Stimulated activated CD4-positive, alpha-beta T cell treated with anti-CD3 and anti-CD28 coated beads, Interleukin-2, amount 100 ng/mL, for 48 hours (primary cell): ENCODE data around the gene UGT8.

Experiments
- DNase-seq, 2 donors: peaks; one replicate each; pipeline ENCODE4 v3.0.0-alpha.2; 2020

The UGT8 gene

GRCh38 chr4:114694770-114695169, 96.2 kb downstream of the UGT8 start:
- no peak for DNase-seq

DNA sequence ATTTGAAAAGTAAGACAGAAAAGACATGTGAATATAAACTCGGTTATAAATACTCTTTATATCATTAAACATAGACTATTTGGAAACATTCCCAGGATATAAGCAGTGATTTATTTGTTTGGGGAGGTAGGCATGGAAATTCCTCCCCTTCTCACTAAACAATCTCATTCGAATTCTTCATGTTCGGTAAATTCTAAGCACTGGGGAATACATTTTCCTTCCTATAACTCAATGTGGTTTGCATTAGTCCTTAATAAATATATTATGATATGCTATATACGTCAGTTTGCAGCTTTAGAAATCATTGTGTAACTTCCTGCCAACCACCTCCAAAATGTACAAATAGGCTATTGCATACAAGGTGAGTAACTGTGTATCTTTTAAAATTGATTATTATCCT, 99.6 kb downstream of the UGT8 start:
- DNase-seq, result no peak

DNA sequence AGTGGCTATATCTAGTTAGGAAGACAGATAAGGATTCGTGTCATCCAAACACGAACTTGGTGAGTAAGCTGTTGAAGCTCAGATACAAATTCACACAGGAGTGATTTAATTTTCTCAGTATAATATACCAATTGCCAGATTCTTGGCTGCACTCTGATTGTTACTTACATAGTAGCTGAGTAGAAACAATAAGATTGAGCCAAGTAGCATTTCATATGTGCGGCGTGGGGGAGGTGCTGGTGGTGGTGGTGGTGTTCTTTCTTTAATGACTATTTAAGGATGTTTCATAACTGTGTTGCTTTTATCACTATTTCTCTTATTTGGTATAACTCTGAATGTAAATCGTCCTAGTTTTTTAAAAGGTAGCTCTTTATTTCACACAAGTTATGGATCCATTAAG, 102.9 kb downstream of the UGT8 start:
- DNase-seq, result no peak

GRCh38 chr4:114717432-114717831, 118.8 kb downstream of the UGT8 start:
- no peak for DNase-seq

DNA sequence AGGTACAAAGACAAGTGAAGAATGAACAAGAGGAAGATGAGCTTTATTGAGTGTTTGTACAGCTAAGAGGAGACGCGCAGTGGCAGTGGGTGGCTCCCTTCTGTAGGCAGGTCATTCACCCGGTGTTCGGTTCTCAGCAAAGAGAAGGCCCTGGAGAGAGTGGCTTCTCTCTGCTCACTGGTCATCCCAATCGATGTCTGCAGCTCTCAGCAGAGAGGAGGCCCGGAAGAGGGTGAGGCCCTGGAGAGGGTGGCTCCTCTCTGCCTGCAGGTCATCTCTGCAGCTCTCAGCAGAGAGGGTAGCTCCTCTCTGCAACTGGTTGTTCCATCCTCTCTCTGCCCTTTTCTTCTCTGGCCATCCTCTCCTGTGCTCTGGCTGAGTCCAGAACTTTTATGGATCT, 126.5 kb downstream of the UGT8 start:
- DNase-seq, result no peak

DNA sequence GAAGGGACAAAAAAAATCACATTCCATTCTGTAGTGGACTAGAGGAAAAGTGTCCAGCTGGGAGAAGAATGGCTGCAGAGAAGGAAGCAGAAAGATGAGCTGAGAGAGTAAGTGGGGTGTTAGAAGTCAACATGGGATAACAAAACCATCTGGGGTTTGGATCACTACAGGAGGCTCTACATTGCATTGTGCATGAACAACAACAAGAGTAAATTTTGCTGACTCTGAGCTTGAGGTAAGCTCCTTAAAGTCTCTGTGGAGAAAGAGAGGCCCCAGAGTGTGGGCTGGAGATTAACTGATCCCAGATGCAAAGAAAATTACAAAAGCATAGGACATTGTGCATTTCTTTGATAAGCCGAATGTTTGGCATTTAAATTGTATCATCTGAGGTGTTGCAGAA, 128.9 kb downstream of the UGT8 start:
- DNase-seq, result no peak
